SKM-1 (cell line): ENCODE data around the gene MAPKBP1.
"Not testable (repeated sequence)": the region's sequence is repeated elsewhere in the genome, so short reads cannot be mapped to it uniquely, and the experiment has no call there.

Source experiments
- DNase-seq: peaks from one replicate; lab custom pipeline; 2025; ENCODE audit not compliant: unreplicated experiment; lab: John Stamatoyannopoulos, UW

The MAPKBP1 gene

GRCh38 chr15:41774062-41774881 is at the start of gene MAPKBP1:
MAPKBP1 (plus strand) TSS chr15:41774484; CDS start chr15:41775276, 792 bp downstream.
- DNase-seq, result peak; percentile 95

- DNase-seq, result no peak
Measured at GRCh38 chr15:41727143-41727542, 47.1 kb upstream of the MAPKBP1 start.

- DNase-seq, result not testable (repeated sequence)
Measured at GRCh38 chr15:41728061-41728460, 46.2 kb upstream of the MAPKBP1 start.

GRCh38 chr15:41730543-41730942 is 43.7 kb upstream of the MAPKBP1 start:
- peak; percentile 68 for DNase-seq

- no peak for DNase-seq
Measured at GRCh38 chr15:41732483-41732882, 41.8 kb upstream of the MAPKBP1 start.

GRCh38 chr15:41734079-41734478 is 40.2 kb upstream of the MAPKBP1 start:
- no peak for DNase-seq

- DNase-seq, result no peak
Measured at GRCh38 chr15:41735046-41735445, 39.2 kb upstream of the MAPKBP1 start.

- DNase-seq, result not testable (repeated sequence)
Measured at GRCh38 chr15:41735492-41735891, 38.8 kb upstream of the MAPKBP1 start.

- DNase-seq, result no peak
Measured at GRCh38 chr15:41746802-41747201, 27.5 kb upstream of the MAPKBP1 start.

- DNase-seq, result no peak
Measured at GRCh38 chr15:41756198-41756597, 18.1 kb upstream of the MAPKBP1 start.

- DNase-seq, result peak; percentile 37
Measured at GRCh38 chr15:41772720-41773331, 1.5 kb upstream of the MAPKBP1 start.

GRCh38 chr15:41773332-41773728 is 954 bp upstream of the MAPKBP1 start:
- DNase-seq, result no peak

GRCh38 chr15:41773729-41774061 is 589 bp upstream of the MAPKBP1 start:
- no peak for DNase-seq

- no peak for DNase-seq
Measured at GRCh38 chr15:41774882-41775417, 666 bp downstream of the MAPKBP1 start.

- no peak for DNase-seq
Measured at GRCh38 chr15:41775651-41776050, 1.4 kb downstream of the MAPKBP1 start.

- DNase-seq, result no peak
Measured at GRCh38 chr15:41777421-41777973, 3.2 kb downstream of the MAPKBP1 start.

GRCh38 chr15:41778521-41778920 is 4.2 kb downstream of the MAPKBP1 start:
- DNase-seq, result no peak

GRCh38 chr15:41779662-41780157 is 5.4 kb downstream of the MAPKBP1 start:
- no peak for DNase-seq

GRCh38 chr15:41780266-41780665 is 6.0 kb downstream of the MAPKBP1 start:
- DNase-seq, result no peak

- DNase-seq, result no peak
Measured at GRCh38 chr15:41780727-41781126, 6.4 kb downstream of the MAPKBP1 start.

- no peak for DNase-seq
Measured at GRCh38 chr15:41782371-41783282, 8.3 kb downstream of the MAPKBP1 start.
